ENCODE data around the gene RAB39A. TPM values are rescaled to one million over a fixed set of nuclear protein-coding genes. Genes with fewer than 3 reads are reported as not detected.
A peak's percentile ranks its signal among the peaks of the same experiment; 100 is the strongest.

Gene RAB39A
- total and polyA plus RNA-seq, 9 of the 15 experiments (the other 6 are each of a cell fraction or from before 2014, with no cell fraction given) = not detected

- TF ChIP-seq CTCF (IDR thresholded peaks at IDR 0.05 in 2 of 3, conservative IDR thresholded peaks at IDR 0.05 in 1 of 3; ENCODE audit: insufficient read depth in 2 of 3, low read depth in 1 of 3, low read length in 3 of 3) (peak; percentile 87 to 88 (median 88)), BCLAF1 (IDR thresholded peaks at IDR 0.05; ENCODE audit: borderline replicate concordance in 1 of 2, control insufficient read depth in 1 of 2, low read depth in 2 of 2, low read length in 1 of 2) (0 out of 4 replicates have a peak, but pooled peaks of 1 of the 2 experiments have one; percentile 14), TEAD1 (CRISPR knock-in tag; IDR thresholded peaks at IDR 0.05) (peak; percentile 18 to 94; a peak in 2 of 4 replicates), ZNF175 (CRISPR knock-in tag; IDR thresholded peaks at IDR 0.05; ENCODE audit: low read depth) (peak; percentile 79), CREB1 (IDR thresholded peaks at IDR 0.05) (peak; percentile 67), CREB1 (CRISPR knock-in tag; IDR thresholded peaks at IDR 0.05) (peak; percentile 88), ZNF76 (CRISPR knock-in tag; IDR thresholded peaks at IDR 0.05; ENCODE audit: borderline replicate concordance) (peak; percentile 62; the same call in 1 of the 2 replicates), E2F6 (IDR thresholded peaks at IDR 0.05; ENCODE audit: borderline replicate concordance in 1 of 2, extremely low read depth in 1 of 2, insufficient read depth in 1 of 2, insufficient read length in 1 of 2, low read depth in 1 of 2, low read length in 1 of 2, poor library complexity in 1 of 2, severe bottlenecking in 1 of 2) (peak; percentile 49 to 73), ZBTB34 (CRISPR knock-in tag; IDR thresholded peaks at IDR 0.05) (0 out of 2 replicates have a peak, but pooled peaks have one; percentile 21), TAF1 (IDR thresholded peaks at IDR 0.05; ENCODE audit: control insufficient read depth, extremely low read depth, insufficient read depth, low read length, severe bottlenecking) (peak; percentile 81), STAT5A (IDR thresholded peaks at IDR 0.05; ENCODE audit: borderline replicate concordance, low read length) (no peak), CREB3L1 (IDR thresholded peaks at IDR 0.05; ENCODE audit: borderline replicate concordance, low read depth) (peak; percentile 93), ZFPM2 (CRISPR knock-in tag; IDR thresholded peaks at IDR 0.05) (no peak), ETS2 (tag; IDR thresholded peaks at IDR 0.05; ENCODE audit: borderline replicate concordance, poor library complexity, severe bottlenecking) (no peak), CSDE1 (IDR thresholded peaks at IDR 0.05) (peak in 1 of 2 experiments; percentile 66; a peak in 1 of 4 replicates)
These were observed 80.6 kb downstream of the RAB39A start, which contains the start of gene CUL5 (continued) for GRCh38 chr11:108008656-108009496.
